Esophagus muscularis mucosa (tissue), 4 donors: ENCODE measurements around the gene PFDN6. TPM values are rescaled to one million over a fixed set of nuclear protein-coding genes. Genes with fewer than 3 reads are reported as not detected.

ENCODE experiments used
- DNase-seq: peaks from one replicate; pipeline ENCODE4 v3.0.0-alpha.2; 2017; ENCODE audit errors: extremely low spot score
- H3K27ac ChIP-seq, 4 donors: fragments of 200-600 bp; sonication (generic); replicated peaks in 1 of 4; 1 replicate in 3 of 4; 2 replicates in 1 of 4; pipeline ENCODE4 v1.5.1; 2016 to 2019; ENCODE audit warnings: mild to moderate bottlenecking in 1 of 4
- H3K27me3 ChIP-seq, 4 donors: fragments of 200-600 bp; sonication (generic); one replicate each; pipeline versions ENCODE4 v1.5.1 to v1.6.0; 2016 to 2019
- H3K36me3 ChIP-seq, 4 donors: fragments of 200-600 bp; sonication (generic); one replicate each; pipeline ENCODE4 v1.5.1; 2016 to 2019
- H3K4me1 ChIP-seq, 4 donors: fragments of 200-600 bp; sonication (generic); one replicate each; pipeline ENCODE4 v1.5.1; 2016 to 2019
- H3K4me3 ChIP-seq, 4 donors: fragments of 200-600 bp; sonication (generic); 1 replicate in 2 of 4; 2 replicates in 2 of 4; pipeline ENCODE4 v1.5.1; 2016 to 2019; ENCODE audit warnings: mild to moderate bottlenecking in 4 of 4, moderate library complexity in 1 of 4
- H3K9me3 ChIP-seq, 4 donors: fragments of 200-600 bp; sonication (generic); 1 replicate in 3 of 4; 2 replicates in 1 of 4; pipeline ENCODE4 v1.5.1; 2016 to 2019
- EP300 ChIP-seq: sonication (generic); formaldehyde crosslinking; IDR thresholded peaks from one replicate; pipeline ENCODE4 v1.6.1; 2017; ENCODE audit warnings: antibody characterized with exemption
- POLR2A ChIP-seq: fragments of 450-650 bp; IDR thresholded peaks from one replicate; pipeline ENCODE4 v1.6.1; 2017; ENCODE audit warnings: antibody characterized with exemption, moderate library complexity, mild to moderate bottlenecking, low read depth
- POLR2AphosphoS5 ChIP-seq, 2 donors: sonication (generic); formaldehyde crosslinking; IDR thresholded peaks; one replicate each; pipeline ENCODE4 v1.6.1; 2017; ENCODE audit warnings: antibody characterized with exemption in 2 of 2
- WGBS: methylation state at CpG from one replicate; pipeline ENCODE4 v1.1.5; 2018; 5-methylcytosine and 5-hydroxymethylcytosine counted together
- intact Hi-C: fragments of 100-400 bp; cut with DNase I; formaldehyde crosslinking; loops from one replicate; pipeline ENCODE4 v1.15.1; 2023
- total RNA-seq, 4 donors: library from RNA; depleted of rRNA; stranded (reverse); fragments of >200 nt; gene quantifications; one replicate each; pipeline versions ENCODE4 v1.1.0 to v1.2.1, GENCODE V29; 2016
- TF ChIP-seq, protein P1 (sequence below), 3 experiments: fragments of 200-600 bp in 2 of 3; fragments of 450-650 bp in 1 of 3; sonication (generic) in 2 of 3; IDR thresholded peaks; one replicate each; pipeline ENCODE4 v1.5.1; 2017 to 2019; ENCODE audit warnings: antibody characterized with exemption in 3 of 3, mild to moderate bottlenecking in 2 of 3, moderate library complexity in 1 of 3

Gene PFDN6
- total RNA-seq, 4 donors from 2014 or later, result 29.1 to 54.2 (median 43.7) TPM

DNA sequence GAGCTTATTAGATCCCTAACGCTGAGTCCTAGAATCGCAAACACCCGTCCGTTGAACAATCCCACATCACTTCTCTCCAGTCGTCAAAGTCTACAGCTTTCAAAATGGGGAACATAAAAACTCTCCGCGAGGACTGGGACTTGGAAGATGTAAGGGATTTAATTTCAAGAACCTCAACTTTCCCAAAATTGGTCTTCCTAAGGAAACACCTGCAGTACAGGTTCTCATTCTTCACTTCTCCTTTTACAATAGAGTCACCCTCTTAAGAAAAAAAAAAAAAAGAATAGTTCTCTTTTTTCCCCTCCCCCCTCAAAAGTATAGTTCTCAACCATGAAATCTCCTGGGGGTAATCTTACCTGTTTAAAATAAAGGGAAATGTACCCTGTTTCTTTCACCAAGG, 34.7 kb downstream of the PFDN6 start:
- no peaks in the 10 kb centered on the region for H3K27me3 ChIP-seq
- TF ChIP-seq POLR2AphosphoS5 (IDR thresholded peaks at IDR 0.05), result no peak
- peaks cover 21 to 25% (median 23%) of the 10 kb centered on the region in 4 donors for H3K36me3 ChIP-seq
- no peak for DNase-seq
- peaks cover 32 to 43% (median 40%) of the 10 kb centered on the region in 4 donors for H3K4me1 ChIP-seq
- peak overlapping the region; percentile 81 to 91 (median 88) for H3K27ac ChIP-seq
- H3K4me3 ChIP-seq, result peak overlapping the region; percentile 67 to 91 (median 78)
- 25% methylated on average over 7 of the region's 7 CpGs for WGBS
- no peaks in the 10 kb centered on the region for H3K9me3 ChIP-seq
- intact Hi-C loops, result no loop called here

DNA sequence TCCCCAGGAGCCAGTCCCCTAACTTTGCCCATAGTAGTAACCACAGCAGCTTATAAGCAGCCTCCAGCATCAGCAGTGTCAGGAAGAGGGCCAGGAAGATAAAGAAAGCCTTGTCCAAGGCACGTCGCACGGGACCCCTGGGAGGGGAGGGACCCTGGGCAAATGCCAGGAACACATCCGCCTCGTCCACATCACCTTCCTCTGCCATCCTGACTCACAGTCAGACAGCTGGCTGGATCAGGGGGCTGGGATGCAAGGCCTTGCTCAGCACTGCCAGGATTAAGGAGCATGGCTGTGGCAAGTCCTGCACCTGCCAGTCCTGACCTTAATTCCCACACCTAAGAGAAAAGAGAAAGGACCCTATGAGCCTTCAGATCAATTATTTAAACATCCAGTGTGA, 39.7 kb downstream of the PFDN6 start:
- Histone ChIP-seq H3K4me3 (no peak overlapping the region), H3K27me3 (no peaks in the 10 kb centered on the region), H3K36me3 (no peaks in the 10 kb centered on the region), H3K4me1 (peaks cover under 1 to 3% (median under 1%) of the 10 kb centered on the region in 4 donors), H3K9me3 (no peaks in the 10 kb centered on the region), H3K27ac (no peak overlapping the region)
- TF ChIP-seq POLR2A (no peak), EP300 (no peak), POLR2AphosphoS5 (IDR thresholded peaks at IDR 0.05) (no peak)
- TF ChIP-seq, protein P1, sequence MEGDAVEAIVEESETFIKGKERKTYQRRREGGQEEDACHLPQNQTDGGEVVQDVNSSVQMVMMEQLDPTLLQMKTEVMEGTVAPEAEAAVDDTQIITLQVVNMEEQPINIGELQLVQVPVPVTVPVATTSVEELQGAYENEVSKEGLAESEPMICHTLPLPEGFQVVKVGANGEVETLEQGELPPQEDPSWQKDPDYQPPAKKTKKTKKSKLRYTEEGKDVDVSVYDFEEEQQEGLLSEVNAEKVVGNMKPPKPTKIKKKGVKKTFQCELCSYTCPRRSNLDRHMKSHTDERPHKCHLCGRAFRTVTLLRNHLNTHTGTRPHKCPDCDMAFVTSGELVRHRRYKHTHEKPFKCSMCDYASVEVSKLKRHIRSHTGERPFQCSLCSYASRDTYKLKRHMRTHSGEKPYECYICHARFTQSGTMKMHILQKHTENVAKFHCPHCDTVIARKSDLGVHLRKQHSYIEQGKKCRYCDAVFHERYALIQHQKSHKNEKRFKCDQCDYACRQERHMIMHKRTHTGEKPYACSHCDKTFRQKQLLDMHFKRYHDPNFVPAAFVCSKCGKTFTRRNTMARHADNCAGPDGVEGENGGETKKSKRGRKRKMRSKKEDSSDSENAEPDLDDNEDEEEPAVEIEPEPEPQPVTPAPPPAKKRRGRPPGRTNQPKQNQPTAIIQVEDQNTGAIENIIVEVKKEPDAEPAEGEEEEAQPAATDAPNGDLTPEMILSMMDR (IDR thresholded peaks at IDR 0.05), result no peak
- intact Hi-C loops, result no loop called here
- 55% methylated on average over 5 of the region's 5 CpGs for WGBS
- DNase-seq, result no peak

DNA sequence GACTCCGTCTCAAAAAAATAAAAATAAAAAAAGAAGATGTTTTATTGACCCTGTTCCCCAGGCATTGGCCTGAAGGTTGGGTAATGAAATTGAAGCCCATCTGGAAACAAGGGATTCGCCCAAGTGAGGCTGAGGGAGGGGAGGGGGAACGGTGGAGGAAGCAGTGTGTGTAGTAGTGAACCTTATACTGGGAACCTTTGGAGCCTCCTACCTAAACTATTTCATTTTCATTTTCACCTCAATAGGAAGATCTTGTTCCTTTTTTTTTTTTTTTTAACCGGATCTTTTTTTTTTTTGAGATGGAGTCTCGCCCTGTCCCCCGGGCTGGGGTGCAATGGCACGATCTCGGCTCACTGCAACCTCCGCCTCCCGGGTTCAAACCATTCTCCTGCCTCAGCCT, 41.3 kb downstream of the PFDN6 start:
- 82% methylated on average over 10 of the region's 10 CpGs for WGBS
- no peaks in the 10 kb centered on the region for H3K36me3 ChIP-seq
- no peak for DNase-seq
- H3K27ac ChIP-seq, result no peak overlapping the region
- no peaks in the 10 kb centered on the region for H3K27me3 ChIP-seq
- H3K4me3 ChIP-seq, result no peak overlapping the region
- intact Hi-C loops, result no loop called here
- no peaks in the 10 kb centered on the region for H3K9me3 ChIP-seq
- TF ChIP-seq, protein P1 (IDR thresholded peaks at IDR 0.05), result no peak
- no peak for TF ChIP-seq POLR2AphosphoS5 (IDR thresholded peaks at IDR 0.05)
- H3K4me1 ChIP-seq, result no peaks in the 10 kb centered on the region

DNA sequence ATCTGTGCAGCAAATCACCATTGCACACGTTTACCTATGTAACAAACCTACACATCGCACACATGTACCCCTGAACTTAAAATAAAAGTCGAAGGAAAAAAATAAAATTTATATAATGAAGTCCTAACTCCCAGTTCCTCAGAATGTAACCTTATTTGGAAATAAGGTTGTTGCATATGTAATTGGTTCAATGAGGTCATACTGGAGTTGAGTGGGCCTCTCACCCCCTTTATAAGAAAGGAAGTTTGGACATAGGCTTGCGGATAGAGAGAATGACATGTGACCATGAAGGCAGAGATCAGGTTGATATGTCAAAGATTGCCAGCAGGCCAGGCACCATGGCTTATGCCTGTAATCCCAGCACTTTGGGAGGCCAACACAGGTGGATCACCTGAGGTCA, 44.3 kb downstream of the PFDN6 start:
- no peak overlapping the region for H3K4me3 ChIP-seq
- DNase-seq, result no peak
- TF ChIP-seq, protein P1 (IDR thresholded peaks at IDR 0.05), result no peak
- TF ChIP-seq POLR2AphosphoS5 (IDR thresholded peaks at IDR 0.05) (no peak), EP300 (no peak), POLR2A (no peak)
- H3K27me3 ChIP-seq, result no peaks in the 10 kb centered on the region
- 87% methylated on average over 4 of the region's 4 CpGs for WGBS
- H3K9me3 ChIP-seq, result no peaks in the 10 kb centered on the region
- no peak overlapping the region for H3K27ac ChIP-seq
- no peaks in the 10 kb centered on the region for H3K36me3 ChIP-seq
- intact Hi-C loops, result no loop called here
- H3K4me1 ChIP-seq, result no peaks in the 10 kb centered on the region

DNA sequence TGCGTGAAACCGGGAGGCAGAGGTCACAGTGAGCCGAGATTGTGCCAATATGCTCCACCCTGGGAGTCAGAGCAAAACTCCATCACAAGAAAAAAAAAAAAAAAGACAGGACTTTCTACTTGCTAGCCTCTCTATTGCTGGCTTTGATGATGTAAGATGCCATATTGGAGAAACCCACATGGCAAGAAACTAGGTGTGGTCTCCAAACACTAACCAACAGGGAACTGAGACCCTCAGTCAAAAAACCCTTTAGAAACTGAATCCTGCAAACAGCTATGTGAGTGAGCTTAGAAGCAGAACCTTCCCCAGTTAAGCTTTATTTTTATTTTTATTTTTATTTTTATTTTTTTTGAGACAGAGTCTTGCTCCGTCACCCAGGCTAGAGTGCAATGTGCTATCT, 46.5 kb downstream of the PFDN6 start:
- Histone ChIP-seq H3K9me3 (no peaks in the 10 kb centered on the region), H3K27ac (no peak overlapping the region), H3K27me3 (no peaks in the 10 kb centered on the region), H3K36me3 (no peaks in the 10 kb centered on the region), H3K4me3 (no peak overlapping the region), H3K4me1 (no peaks in the 10 kb centered on the region)
- intact Hi-C loops, result no loop called here
- no peak for DNase-seq
- 83% methylated on average over 4 of the region's 4 CpGs for WGBS
- TF ChIP-seq POLR2A (no peak), EP300 (no peak), POLR2AphosphoS5 (IDR thresholded peaks at IDR 0.05) (no peak)
- TF ChIP-seq, protein P1 (IDR thresholded peaks at IDR 0.05), result no peak
